Measurements from ENCODE around the gene CACNG4. TPM values are rescaled to one million over a fixed set of nuclear protein-coding genes. Genes with fewer than 3 reads are reported as not detected.

CACNG4 gene
- total RNA-seq, 2 experiments from 2014 or later: not detected

- intact Hi-C loops (cut with micrococcal nuclease; ENCODE audit: unreplicated experiment): no loop called here
- Histone ChIP-seq H3K4me2 (ENCODE audit: low read length) (no peak overlapping the region), H4K20me1 (ENCODE audit: insufficient read depth, low read length) (no peaks in the 10 kb centered on the region), H3K4me1 (ENCODE audit: insufficient read depth, low read length, poor library complexity, severe bottlenecking) (no peaks in the 10 kb centered on the region), H3K79me2 (ENCODE audit: insufficient read depth, low read depth, low read length) (no peaks in the 10 kb centered on the region), H3K9me3 (ENCODE audit: low read length) (no peaks in the 10 kb centered on the region), H3K27ac (ENCODE audit: low read depth, low read length, poor library complexity, severe bottlenecking) (no peak overlapping the region), H2AFZ (ENCODE audit: low read length) (no peak overlapping the region), H3K36me3 (ENCODE audit: insufficient read depth, low read length) (no peaks in the 10 kb centered on the region), H3K9me2 (ENCODE audit: insufficient read depth, low read length) (no peaks in the 10 kb centered on the region), H3K4me3 (ENCODE audit: low read depth, low read length, poor library complexity, severe bottlenecking) (no peak overlapping the region)
- CTCF ChIA-PET (ENCODE audit: unreplicated experiment): no interaction called here
- no TSS peak for BruUV-seq (replicated peaks)
- no peak for DNase-seq (ENCODE audit: low spot score)
- no peak for TF ChIP-seq EZH2phosphoT487 (IDR thresholded peaks at IDR 0.05; ENCODE audit: borderline replicate concordance, low read depth, low read length)
- no peak for TF ChIP-seq CTCF (conservative IDR thresholded peaks at IDR 0.05; ENCODE audit: low read length)
- POLR2A ChIA-PET: no interaction called here
Observed at GRCh38 chr17:66990047-66990446, 25.5 kb downstream of the CACNG4 start.

- no peaks in the 10 kb centered on the region for H4K20me1 ChIP-seq (ENCODE audit: insufficient read depth, low read length)
- no peaks in the 10 kb centered on the region for H3K4me1 ChIP-seq (ENCODE audit: insufficient read depth, low read length, poor library complexity, severe bottlenecking)
- H3K4me3 ChIP-seq (ENCODE audit: low read depth, low read length, poor library complexity, severe bottlenecking): no peak overlapping the region
- BruUV-seq (replicated peaks): no TSS peak
- no peaks in the 10 kb centered on the region for H3K36me3 ChIP-seq (ENCODE audit: insufficient read depth, low read length)
- intact Hi-C loops (cut with micrococcal nuclease; ENCODE audit: unreplicated experiment): no loop called here
- no peaks in the 10 kb centered on the region for H3K79me2 ChIP-seq (ENCODE audit: insufficient read depth, low read depth, low read length)
- H3K27ac ChIP-seq (ENCODE audit: low read depth, low read length, poor library complexity, severe bottlenecking): no peak overlapping the region
- ChIA-PET CTCF (ENCODE audit: unreplicated experiment) (no interaction called here), POLR2A (no interaction called here)
- TF ChIP-seq CTCF (conservative IDR thresholded peaks at IDR 0.05; ENCODE audit: low read length) (no peak), EZH2phosphoT487 (IDR thresholded peaks at IDR 0.05; ENCODE audit: borderline replicate concordance, low read depth, low read length) (no peak)
- no peaks in the 10 kb centered on the region for H3K9me3 ChIP-seq (ENCODE audit: low read length)
- DNase-seq (ENCODE audit: low spot score): no peak
- H3K4me2 ChIP-seq (ENCODE audit: low read length): no peak overlapping the region
- no peaks in the 10 kb centered on the region for H3K9me2 ChIP-seq (ENCODE audit: insufficient read depth, low read length)
- no peak overlapping the region for H2AFZ ChIP-seq (ENCODE audit: low read length)
Observed at GRCh38 chr17:66992911-66993442, 28.5 kb downstream of the CACNG4 start.

- H3K27ac ChIP-seq (ENCODE audit: low read depth, low read length, poor library complexity, severe bottlenecking): no peak overlapping the region
- intact Hi-C loops (cut with micrococcal nuclease; ENCODE audit: unreplicated experiment): no loop called here
- TF ChIP-seq EZH2phosphoT487 (IDR thresholded peaks at IDR 0.05; ENCODE audit: borderline replicate concordance, low read depth, low read length): no peak
- no peak for TF ChIP-seq CTCF (conservative IDR thresholded peaks at IDR 0.05; ENCODE audit: low read length)
Observed at GRCh38 chr17:66994361-66994760, 29.9 kb downstream of the CACNG4 start.

More at GRCh38 chr17:66994361-66994760, 29.9 kb downstream of the CACNG4 start:
- DNase-seq (ENCODE audit: low spot score): no peak
- Histone ChIP-seq H3K36me3 (ENCODE audit: insufficient read depth, low read length) (no peaks in the 10 kb centered on the region), H2AFZ (ENCODE audit: low read length) (no peak overlapping the region), H3K79me2 (ENCODE audit: insufficient read depth, low read depth, low read length) (no peaks in the 10 kb centered on the region), H3K4me2 (ENCODE audit: low read length) (no peak overlapping the region), H4K20me1 (ENCODE audit: insufficient read depth, low read length) (no peaks in the 10 kb centered on the region), H3K9me3 (ENCODE audit: low read length) (no peaks in the 10 kb centered on the region), H3K9me2 (ENCODE audit: insufficient read depth, low read length) (no peaks in the 10 kb centered on the region), H3K4me1 (ENCODE audit: insufficient read depth, low read length, poor library complexity, severe bottlenecking) (no peaks in the 10 kb centered on the region), H3K4me3 (ENCODE audit: low read depth, low read length, poor library complexity, severe bottlenecking) (no peak overlapping the region)
- ChIA-PET POLR2A (no interaction called here), CTCF (ENCODE audit: unreplicated experiment) (no interaction called here)
- no TSS peak for BruUV-seq (replicated peaks)
